Psoas muscle (tissue), 8 donors: ENCODE data around the gene ATG3. TPM values are rescaled to one million over a fixed set of nuclear protein-coding genes. Genes with fewer than 3 reads are reported as not detected.
A peak's percentile ranks its signal among the peaks of the same experiment; 100 is the strongest.
"Not testable (repeated sequence)": the region's sequence is repeated elsewhere in the genome, so short reads cannot be mapped to it uniquely, and the experiment has no call there.

Experiments used
- ATAC-seq, 4 donors: fragments of 200-7000 bp; cut with Tn5 transposase; one replicate each; pipeline ENCODE4 v1.9.1; 2020; ENCODE audit warnings: moderate library complexity in 3 of 4, mild to moderate bottlenecking in 2 of 4
- DNase-seq, 2 donors: peaks; one replicate each; pipeline ENCODE4 v3.0.0-alpha.2; 2020
- H3K27ac ChIP-seq: fragments of 200-600 bp; one replicate; pipeline ENCODE4 v1.8.0; 2022
- H3K27me3 ChIP-seq, 3 donors: fragments of 200-600 bp in 1 of 3; one replicate each; pipeline versions ENCODE4 v1.6.1 to v1.8.0; 2013 to 2022; ENCODE audit warnings: low read length in 2 of 3, mild to moderate bottlenecking in 2 of 3, moderate library complexity in 1 of 3; ENCODE audit not compliant: insufficient read depth in 3 of 3
- H3K36me3 ChIP-seq, 2 donors: fragments of 200-600 bp in 1 of 2; one replicate each; pipeline versions ENCODE4 v1.6.1 to v1.8.0; 2013 to 2022; ENCODE audit warnings: low read depth in 1 of 2, mild to moderate bottlenecking in 1 of 2, moderate library complexity in 1 of 2; ENCODE audit not compliant: insufficient read depth in 1 of 2
- H3K4me1 ChIP-seq: fragments of 200-600 bp; one replicate; pipeline ENCODE4 v1.8.0; 2022
- H3K4me3 ChIP-seq: fragments of 200-600 bp; one replicate; pipeline ENCODE4 v1.8.0; 2022; ENCODE audit warnings: mild to moderate bottlenecking
- H3K9me3 ChIP-seq: fragments of 200-600 bp; one replicate; pipeline ENCODE4 v1.8.0; 2022
- CTCF ChIP-seq: fragments of 200-600 bp; IDR thresholded peaks from one replicate; pipeline ENCODE4 v1.8.0; 2022; ENCODE audit warnings: antibody characterized with exemption
- WGBS, 3 donors: extraction: QIAGEN DNeasy Blood & Tissue Kit; methylation state at CpG; one replicate each; pipeline versions ENCODE4 v1.1.6 to v1.1.7; 2013; 5-methylcytosine and 5-hydroxymethylcytosine counted together
- intact Hi-C, 2 donors: fragments of 100-400 bp; cut with DNase I; formaldehyde crosslinking; loops; one replicate each; pipeline versions ENCODE4 v1.11.0 to v1.14.2; 2022
- polyA plus RNA-seq, 3 donors: library from polyadenylated mRNA; stranded (reverse); fragments of 200-250 nt; gene quantifications; one replicate each; pipeline ENCODE4 v1.2.3, GENCODE V29; 2013
- total RNA-seq, 4 donors: library from RNA; stranded (reverse); fragmentation: NEBNext Ultra II Directional in 2 of 4; extraction: Animal tissue kit (Norgen Biotek cat#: 25700) in 2 of 4; gene quantifications; one replicate each; pipeline versions ENCODE4 v1.2.1 to v1.2.4, GENCODE V29; 2021 to 2023
- donor health status: healthy with polysubstance abuse.
- donor health status: DM: no; HTN: no; CAD: no; lungs with moderate emphysema.
- donor health status: Bipolar disorder and iron deficiency.
- donor health status: healthy.
- donor health status: DM: yes; HTN: yes; CAD: no.
- donor health status: DM: no; HTN: no; CAD: no.
- donor health status: DM: no; HTN: no; CAD: no.
- donor health status: DM: yes; HTN: yes; CAD: no.

The ATG3 gene
- total and polyA plus RNA-seq, 7 donors: 27.5 to 75.0 (median 31.9) TPM

- TF ChIP-seq CTCF: no peak
- no peak for DNase-seq
- Histone ChIP-seq H3K4me1 (no peaks in the 10 kb centered on the region), H3K36me3 (peaks cover 19 to 89% of the 10 kb centered on the region in 2 donors), H3K9me3 (no peaks in the 10 kb centered on the region), H3K27ac (no peak overlapping the region), H3K27me3 (no peaks in the 10 kb centered on the region), H3K4me3 (no peak overlapping the region)
- WGBS, 3 donors: 91 to 94% (median 92%) methylated on average over 3 of the region's 3 CpGs
- intact Hi-C loops: loop anchor here (2.0 to 10.0 kb wide), 3 partner anchors 238 to 416 kb away; no protein-coding TSS in a partner anchor
- no peak for ATAC-seq
These were observed 31.2 kb downstream of the ATG3 start for GRCh38 chr3:112530573-112530972.

GRCh38 chr3:112524127-112524526 lies 37.6 kb downstream of the ATG3 start:
- WGBS, 3 donors: 92 to 95% (median 93%) methylated on average over 6 of the region's 6 CpGs
- H3K27me3 ChIP-seq, H3K27ac ChIP-seq, DNase-seq, H3K9me3 ChIP-seq, ATAC-seq, H3K4me1 ChIP-seq, H3K4me3 ChIP-seq: not testable (repeated sequence)
- H3K36me3 ChIP-seq: peaks cover 16 to 31% of the 10 kb centered on the region in 2 donors
- intact Hi-C loops: loop anchor here in 1 of 2 donors (5.0 kb wide), 1 partner anchor 227 kb away; no protein-coding TSS in a partner anchor

- H3K27me3 ChIP-seq: no peaks in the 10 kb centered on the region
- peak; percentile 57 for TF ChIP-seq CTCF
- WGBS, 3 donors: 59 to 87% (median 87%) methylated on average over 2 of the region's 2 CpGs
- H3K36me3 ChIP-seq: no peaks in the 10 kb centered on the region
- no peaks in the 10 kb centered on the region for H3K9me3 ChIP-seq
- intact Hi-C loops: loop anchor here in 1 of 2 donors (5.0 to 10.0 kb wide), 2 partner anchors 195 to 222 kb away; no protein-coding TSS in a partner anchor
- H3K4me1 ChIP-seq: no peaks in the 10 kb centered on the region
- ATAC-seq (peak in 1 of 4 donors; percentile 68), DNase-seq (no peak)
- H3K27ac ChIP-seq: no peak overlapping the region
- no peak overlapping the region for H3K4me3 ChIP-seq
These were observed 42.2 kb downstream of the ATG3 start for GRCh38 chr3:112519424-112520001.

GRCh38 chr3:112518970-112519369 lies 42.8 kb downstream of the ATG3 start:
- WGBS, 3 donors: 63 to 73% (median 66%) methylated on average over 3 of the region's 3 CpGs
- ATAC-seq, H3K4me1 ChIP-seq, H3K36me3 ChIP-seq, DNase-seq, H3K9me3 ChIP-seq, H3K27ac ChIP-seq, H3K4me3 ChIP-seq, H3K27me3 ChIP-seq: not testable (repeated sequence)
- intact Hi-C loops: loop anchor here in 1 of 2 donors (10.0 kb wide), 1 partner anchor 194 kb away; no protein-coding TSS in a partner anchor

GRCh38 chr3:112514527-112515128 lies 47.1 kb downstream of the ATG3 start:
- no peak for DNase-seq
- no peaks in the 10 kb centered on the region for H3K36me3 ChIP-seq
- no peak overlapping the region for H3K4me3 ChIP-seq
- intact Hi-C loops: loop anchor here in 1 of 2 donors (10.0 kb wide), 1 partner anchor 190 kb away; no protein-coding TSS in a partner anchor
- TF ChIP-seq CTCF: no peak
- no peak for ATAC-seq
- 61 to 71% (median 62%) methylated on average over 2 of the region's 2 CpGs for WGBS, 3 donors
- no peaks in the 10 kb centered on the region for H3K27me3 ChIP-seq
- H3K27ac ChIP-seq: no peak overlapping the region
- H3K4me1 ChIP-seq: no peaks in the 10 kb centered on the region
- H3K9me3 ChIP-seq: no peaks in the 10 kb centered on the region
